H7 (cell line): Measurements from ENCODE around the gene C16orf89. TPM values are rescaled to one million over a fixed set of nuclear protein-coding genes. Genes with fewer than 3 reads are reported as not detected.
"Not testable (repeated sequence)": the region's sequence is repeated elsewhere in the genome, so short reads cannot be mapped to it uniquely, and the experiment has no call there.

Experiments used
- DNase-seq: peaks from one replicate; pipeline ENCODE4 v3.0.0; 2012
- H3K27me3 ChIP-seq: 2 replicates; pipeline ENCODE4 v1.6.0; 2011; ENCODE audit warnings: mild to moderate bottlenecking, low read length; ENCODE audit not compliant: control insufficient read depth, insufficient read depth
- H3K36me3 ChIP-seq: replicated peaks from 2 replicates; pipeline ENCODE4 v1.5.1; 2011; ENCODE audit warnings: low read length; ENCODE audit not compliant: control insufficient read depth, insufficient read depth
- H3K4me3 ChIP-seq: 2 replicates; pipeline ENCODE4 v1.5.1; 2011; ENCODE audit warnings: low read depth, mild to moderate bottlenecking, control low read depth, low read length, moderate library complexity; ENCODE audit not compliant: insufficient read depth
- total RNA-seq: library from RNA; depleted of rRNA; stranded (reverse); fragments of >200 nt; shearing (Covaris generic); gene quantifications from 2 replicates; pipeline ENCODE4 v1.2.3, GENCODE V29; 2014; rRNA removed

The C16orf89 gene
- total RNA-seq, result 3.4 and 4.1 TPM in 2 replicates

- H3K4me3 ChIP-seq, result no peak within 1 kb of the TSS
- DNase-seq, result no peak
- H3K27me3 ChIP-seq, result no peaks in the 10 kb centered on the region
- no peaks in the 10 kb centered on the region for H3K36me3 ChIP-seq
Measured at GRCh38 chr16:5065813-5066212, at the start of gene C16orf89. C16orf89 (minus strand) TSS chr16:5065956; CDS start chr16:5065908, 48 bp downstream.

DNA sequence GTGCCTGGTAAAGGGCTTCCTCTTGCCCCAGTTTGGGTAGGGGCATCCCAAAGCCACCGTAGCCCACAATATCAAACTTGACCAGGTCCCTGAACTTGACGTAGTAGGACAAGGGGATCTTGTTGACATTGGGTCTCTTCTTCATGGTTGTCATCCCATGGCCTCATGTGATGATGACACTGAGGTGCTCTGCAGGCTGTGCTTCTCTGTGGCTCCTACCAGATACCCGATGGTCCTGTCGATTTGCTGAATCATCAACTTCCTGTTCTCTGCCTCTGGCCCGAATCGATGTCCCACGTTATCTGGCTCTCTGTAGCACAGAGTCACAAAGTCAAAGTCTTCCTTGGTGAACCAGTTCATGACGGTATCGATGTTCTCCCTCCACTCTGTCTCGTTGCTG, 45.2 kb upstream of the C16orf89 start:
- H3K4me3 ChIP-seq, H3K27me3 ChIP-seq, DNase-seq, H3K36me3 ChIP-seq: not testable (repeated sequence)

- no peaks in the 10 kb centered on the region for H3K27me3 ChIP-seq
- H3K4me3 ChIP-seq, result no peak overlapping the region
- H3K36me3 ChIP-seq, result no peaks in the 10 kb centered on the region
- no peak for DNase-seq
Measured at GRCh38 chr16:5108505-5109158, 42.9 kb upstream of the C16orf89 start.

DNA sequence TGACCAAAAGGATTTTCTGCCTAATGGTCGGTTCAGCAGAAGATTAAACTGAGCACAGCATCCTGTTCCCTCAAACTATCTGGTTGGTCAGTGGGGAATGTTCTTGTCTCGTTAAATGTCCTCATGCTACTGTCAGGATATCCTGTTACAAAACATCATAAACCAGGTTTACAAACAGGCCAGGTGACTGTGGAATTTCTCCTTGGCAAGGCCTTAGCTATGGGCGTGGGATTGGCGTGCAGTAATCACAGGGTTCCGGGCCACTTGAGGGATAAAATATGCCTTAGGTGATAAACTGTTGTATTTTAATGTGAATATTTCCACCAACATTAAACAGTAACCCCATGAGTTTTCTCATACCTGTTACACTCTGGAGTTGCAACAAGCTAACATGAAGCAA, 39.3 kb upstream of the C16orf89 start:
- DNase-seq, H3K4me3 ChIP-seq, H3K36me3 ChIP-seq, H3K27me3 ChIP-seq: not testable (repeated sequence)

GRCh38 chr16:5103296-5104032, 37.7 kb upstream of the C16orf89 start:
- not testable (repeated sequence) for H3K27me3 ChIP-seq, H3K4me3 ChIP-seq, DNase-seq

DNA sequence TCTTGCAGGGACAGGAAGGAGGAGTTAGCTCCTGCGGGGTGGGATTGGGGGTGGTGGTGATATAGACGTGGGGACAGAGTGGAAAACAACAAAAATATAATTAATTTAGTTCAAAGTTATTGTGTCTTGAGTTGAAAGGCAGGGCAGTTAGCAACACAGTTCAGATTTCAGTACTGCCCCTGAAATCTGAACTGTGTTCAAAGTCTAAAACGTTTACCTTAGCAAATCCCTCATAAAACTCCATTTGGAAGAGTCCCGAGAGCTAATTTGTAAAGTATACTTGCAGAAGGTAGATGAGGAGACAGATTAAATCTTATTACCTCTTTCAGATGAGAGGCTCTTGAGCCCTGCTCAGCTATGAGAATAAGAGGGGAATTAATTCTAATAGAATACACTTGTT, 33.4 kb upstream of the C16orf89 start:
- not testable (repeated sequence) for H3K36me3 ChIP-seq, H3K4me3 ChIP-seq, H3K27me3 ChIP-seq, DNase-seq

More at GRCh38 chr16:5103296-5104032, 37.7 kb upstream of the C16orf89 start:
- not testable (repeated sequence) for H3K36me3 ChIP-seq

DNA sequence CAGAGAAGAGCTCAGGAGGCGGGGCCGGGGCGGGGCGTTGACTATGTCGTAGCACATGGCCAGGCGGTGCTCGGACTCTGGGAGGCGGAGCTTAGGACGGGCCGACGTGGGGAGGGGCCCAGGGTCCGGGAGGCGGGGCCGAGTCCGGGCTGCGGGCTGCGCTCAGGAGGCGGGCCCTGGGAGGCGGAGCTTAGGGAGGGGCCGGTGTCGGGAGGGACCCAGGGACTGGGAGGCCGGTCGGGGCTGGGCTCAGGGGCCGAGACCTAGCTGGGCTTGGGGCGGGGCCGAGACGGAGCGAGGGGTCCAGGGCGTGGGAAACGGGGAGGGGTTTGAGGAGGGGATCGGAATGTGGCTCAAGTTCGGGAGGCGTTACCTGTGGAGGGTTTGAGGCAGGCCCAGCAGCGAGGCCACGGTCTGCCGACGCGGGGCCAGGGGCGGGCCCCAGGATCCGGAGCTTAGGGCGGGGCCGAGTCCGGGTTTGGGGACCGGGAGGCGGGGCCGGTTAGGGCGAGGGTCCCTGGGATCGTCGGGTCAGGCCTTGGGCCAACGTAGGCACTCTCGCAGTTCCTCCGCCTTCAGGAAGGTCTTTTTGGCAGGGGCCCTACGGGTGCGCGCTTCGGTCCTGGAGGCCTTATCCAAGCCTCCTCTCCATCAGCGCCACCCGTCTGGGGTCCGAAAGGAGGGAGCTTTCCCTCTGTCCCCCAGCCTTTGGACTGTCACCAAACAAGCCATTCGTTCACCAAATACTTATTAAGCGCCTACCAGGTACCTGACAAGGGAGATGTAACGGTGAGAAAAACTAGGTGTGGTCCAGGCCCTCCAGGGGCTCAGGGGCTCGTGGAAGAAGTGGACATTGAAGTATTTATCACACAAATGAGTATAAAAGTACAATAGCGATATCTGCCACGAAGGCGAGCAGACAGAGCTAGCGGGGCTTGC, 32.7 kb upstream of the C16orf89 start:
- peak; percentile 90 for DNase-seq
- peak overlapping the region; percentile 49 for H3K4me3 ChIP-seq
- not testable (repeated sequence) for H3K27me3 ChIP-seq, H3K36me3 ChIP-seq

DNA sequence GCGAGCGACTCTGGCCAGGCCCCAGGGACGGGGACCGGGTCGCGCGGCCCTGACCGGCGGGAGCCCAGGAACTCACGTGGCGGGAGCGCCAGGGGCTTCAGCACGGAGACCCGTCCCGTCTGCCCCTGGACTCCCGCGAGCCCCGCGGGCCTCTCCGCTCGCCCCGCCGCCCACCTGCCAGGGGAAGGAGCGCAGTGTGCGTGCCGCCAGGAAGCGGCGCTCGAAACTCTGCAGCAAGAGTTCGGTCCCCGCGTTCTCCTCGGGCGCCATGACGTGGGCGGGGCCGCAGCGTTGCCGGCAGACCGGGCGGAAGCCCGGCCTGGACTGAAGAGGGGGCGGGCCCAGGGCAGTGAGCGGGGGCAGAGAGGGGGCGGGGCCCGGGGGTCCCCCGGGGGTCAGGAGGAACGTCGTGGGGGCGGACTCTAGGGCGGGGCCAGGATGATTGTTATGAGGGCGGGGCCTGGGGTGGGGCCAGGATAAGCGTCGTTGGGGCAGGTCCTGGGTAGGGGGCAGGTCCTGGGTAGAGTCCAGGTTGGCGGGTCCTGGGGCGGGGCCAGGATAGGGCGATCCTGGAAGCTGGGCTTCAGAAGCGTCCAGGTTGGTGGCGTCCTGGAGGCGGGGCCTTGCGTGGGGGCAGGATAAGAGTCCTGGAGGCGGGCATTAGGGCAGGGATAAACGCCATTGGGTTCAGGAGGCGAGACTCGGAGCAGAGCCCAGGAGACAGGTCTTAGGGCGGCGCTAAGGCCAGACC, 31.9 kb upstream of the C16orf89 start, which contains the start of gene EEF2KMT:
Gene EEF2KMT (minus strand): TSS at position 326 of the 751 bp plus-strand sequence. CDS start 56 bp downstream, at position 270.
- not testable (repeated sequence) for H3K27me3 ChIP-seq, H3K36me3 ChIP-seq
- peak within 1 kb of the TSS; percentile 66 for H3K4me3 ChIP-seq
- peak; percentile 97 for DNase-seq

DNA sequence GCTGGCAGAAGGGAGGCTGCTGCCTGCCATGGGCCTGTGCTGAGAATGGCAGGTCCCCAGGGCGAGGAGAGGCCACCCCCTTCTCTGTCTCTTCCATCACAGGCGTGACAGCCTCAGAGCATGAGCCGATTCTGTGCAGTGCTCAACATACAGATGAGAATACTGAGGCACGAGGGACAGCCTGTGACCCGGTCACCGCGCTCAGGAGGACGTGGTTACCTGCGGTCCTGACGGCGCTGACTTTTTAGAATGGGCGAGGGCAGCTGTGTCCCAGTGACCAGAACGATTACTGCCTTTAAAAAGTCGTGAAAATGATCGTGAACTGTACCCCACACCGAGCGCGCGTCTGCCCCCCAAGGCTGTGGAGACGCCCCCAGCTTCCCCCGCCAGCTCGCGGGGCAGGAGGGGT, 31.3 kb upstream of the C16orf89 start:
- peak overlapping the region; percentile 66 for H3K4me3 ChIP-seq
- not testable (repeated sequence) for H3K27me3 ChIP-seq, H3K36me3 ChIP-seq
- peak; percentile 58 for DNase-seq

DNA sequence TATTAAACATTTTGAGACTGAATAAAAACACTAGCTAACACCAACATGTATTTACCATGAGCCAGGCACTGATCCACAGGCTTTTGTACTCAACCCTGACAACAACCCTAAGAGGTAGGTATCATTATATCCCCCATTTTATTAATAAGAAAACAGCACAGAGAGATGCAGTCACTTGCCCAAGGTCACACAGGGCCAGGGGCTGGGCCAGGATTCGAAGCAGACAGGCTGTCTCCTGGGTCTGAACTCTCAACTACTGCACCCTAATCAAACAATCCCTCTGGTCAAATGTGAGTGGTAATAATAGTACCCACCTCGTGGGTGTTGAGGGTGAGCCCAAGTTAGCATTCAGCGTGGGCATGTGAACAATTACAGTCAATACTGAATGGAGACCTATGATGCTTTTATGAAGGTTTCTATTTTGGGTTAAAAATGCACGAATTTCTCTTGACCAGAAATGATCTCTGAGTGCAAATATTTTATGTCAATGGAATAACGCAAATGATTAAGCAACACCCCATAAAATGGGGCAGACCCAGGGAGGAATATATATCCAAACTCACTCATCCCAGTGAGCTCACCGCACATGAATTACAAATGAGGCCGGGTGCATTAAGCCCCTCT, 30.8 kb upstream of the C16orf89 start:
- peak overlapping the region; percentile 66 for H3K4me3 ChIP-seq
- H3K27me3 ChIP-seq, H3K36me3 ChIP-seq, DNase-seq: not testable (repeated sequence)

GRCh38 chr16:5095145-5095830, 29.5 kb upstream of the C16orf89 start:
- H3K36me3 ChIP-seq, H3K27me3 ChIP-seq, DNase-seq, H3K4me3 ChIP-seq: not testable (repeated sequence)

DNA sequence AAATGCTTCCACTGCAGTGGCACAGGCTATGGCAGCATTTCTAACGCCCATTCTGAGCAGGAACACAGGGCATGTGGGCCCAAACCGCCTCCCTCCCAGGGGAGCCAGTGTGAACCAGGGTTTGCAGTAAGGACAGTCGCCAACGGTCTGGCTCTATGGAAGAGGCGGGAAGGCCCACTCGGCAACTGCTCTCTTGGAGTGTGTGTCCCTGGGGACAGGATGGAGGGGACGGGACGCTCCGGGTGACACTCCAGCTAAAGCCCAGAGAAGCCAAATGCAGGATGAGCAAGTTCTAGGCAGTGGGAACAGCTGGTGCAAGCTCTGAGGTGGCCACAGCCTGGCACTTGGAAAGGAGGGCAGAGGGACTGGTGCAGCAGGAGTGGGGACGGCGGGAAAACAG, 28.0 kb upstream of the C16orf89 start:
- DNase-seq, result not testable (repeated sequence)

GRCh38 chr16:5093081-5093480, 27.3 kb upstream of the C16orf89 start:
- not testable (repeated sequence) for H3K36me3 ChIP-seq, DNase-seq, H3K4me3 ChIP-seq, H3K27me3 ChIP-seq

More for the DNA sequence above, 28.0 kb upstream of the C16orf89 start:
- H3K27me3 ChIP-seq, H3K36me3 ChIP-seq, H3K4me3 ChIP-seq: not testable (repeated sequence)
